IMR-90 (cell line): ENCODE measurements around the gene RNF213. TPM values are rescaled to one million over a fixed set of nuclear protein-coding genes. Genes with fewer than 3 reads are reported as not detected.

Experiments
- ATAC-seq: fragments of 200-7000 bp; cut with Tn5 transposase; 2 replicates; pipeline ENCODE4 v1.9.1; 2020; ENCODE audit warnings: low read depth, mild to moderate bottlenecking, moderate library complexity
- BruUV-seq: library from RNA; stranded (reverse); fragments of 400-500 nt; replicated peaks from 2 replicates; lab custom pipeline; 2021; lab: Mats Ljungman, UMichigan
- CTCF ChIA-PET: fragments of 300-600 bp; formaldehyde crosslinking; extraction: SDS; loops from one replicate; lab custom pipeline; 2021; ENCODE audit warnings: antibody characterized with exemption; lab: Yijun Ruan, JAX
- POLR2A ChIA-PET: fragments of 300-600 bp; sonication (Branson Sonifier 250); formaldehyde crosslinking; loops from one replicate; lab custom pipeline; 2022; ENCODE audit warnings: antibody characterized with exemption; ENCODE audit not compliant: unreplicated experiment; lab: Charles Lee
- DNase-seq: peaks from one replicate; pipeline ENCODE4 v3.0.0; 2013
- H2AFZ ChIP-seq: replicated peaks from 2 replicates; pipeline ENCODE3; 2013; ENCODE audit warnings: low read length, mild to moderate bottlenecking; ENCODE audit not compliant: poor library complexity
- H2AK5ac ChIP-seq: 2 replicates; pipeline ENCODE4 v1.6.1; 2013; ENCODE audit warnings: low read depth, low read length, inconsistent platforms
- H2AK9ac ChIP-seq: replicated peaks from 2 replicates; pipeline ENCODE3; 2013; ENCODE audit warnings: mild to moderate bottlenecking, low read depth, low read length, moderate library complexity; ENCODE audit not compliant: poor library complexity
- H2BK120ac ChIP-seq: 2 replicates; pipeline ENCODE4 v1.6.1; 2013; ENCODE audit warnings: low read depth, low read length, inconsistent platforms
- H2BK15ac ChIP-seq: 3 replicates; pipeline ENCODE4 v1.6.1; 2013; ENCODE audit warnings: low read depth, low read length, inconsistent platforms
- H2BK20ac ChIP-seq: 2 replicates; pipeline ENCODE4 v1.6.1; 2013; ENCODE audit warnings: low read depth, mild to moderate bottlenecking, inconsistent platforms, low read length, moderate library complexity
- H2BK5ac ChIP-seq: 2 replicates; pipeline ENCODE4 v1.6.1; 2013; ENCODE audit warnings: mild to moderate bottlenecking, low read depth, low read length, inconsistent platforms; ENCODE audit not compliant: poor library complexity, severe bottlenecking
- H3K14ac ChIP-seq: replicated peaks from 2 replicates; pipeline ENCODE4 v1.6.1; 2013; ENCODE audit warnings: low read depth, low read length, inconsistent platforms
- H3K18ac ChIP-seq: 2 replicates; pipeline ENCODE4 v1.6.1; 2013; ENCODE audit warnings: low read depth, low read length, control low read depth
- H3K23ac ChIP-seq: 2 replicates; pipeline ENCODE4 v1.6.1; 2013; ENCODE audit warnings: low read depth, low read length, inconsistent platforms
- H3K27ac ChIP-seq: 2 replicates; pipeline ENCODE4 v1.5.1; 2013; ENCODE audit warnings: mild to moderate bottlenecking, control low read depth, low read length; ENCODE audit not compliant: insufficient read depth
- H3K27me3 ChIP-seq: 2 replicates; pipeline ENCODE4 v1.6.1; 2013; ENCODE audit warnings: low read length; ENCODE audit not compliant: control insufficient read depth, insufficient read depth
- H3K36me3 ChIP-seq: 2 replicates; pipeline ENCODE4 v1.6.1; 2013; ENCODE audit warnings: low read length, mixed read lengths; ENCODE audit not compliant: control insufficient read depth, insufficient read depth
- H3K4ac ChIP-seq: 2 replicates; pipeline ENCODE4 v1.6.1; 2013; ENCODE audit warnings: low read depth, low read length, inconsistent platforms
- H3K4me1 ChIP-seq: 2 replicates; pipeline ENCODE4 v1.6.1; 2013; ENCODE audit warnings: low read length, mixed read lengths; ENCODE audit not compliant: control insufficient read depth, insufficient read depth
- H3K4me2 ChIP-seq: 2 replicates; pipeline ENCODE4 v1.6.1; 2013; ENCODE audit warnings: low read depth, mild to moderate bottlenecking, control low read depth, low read length, moderate library complexity
- H3K4me3 ChIP-seq: 2 replicates; pipeline ENCODE4 v1.5.1; 2013; ENCODE audit warnings: low read depth, mild to moderate bottlenecking, control low read depth, low read length, moderate library complexity; ENCODE audit not compliant: insufficient read depth
- H3K56ac ChIP-seq: 2 replicates; pipeline ENCODE4 v1.6.1; 2013; ENCODE audit warnings: low read length, inconsistent platforms; ENCODE audit not compliant: insufficient read depth; ENCODE audit errors: extremely low read depth
- H3K79me1 ChIP-seq, 2 experiments: 2 replicates each; pipeline ENCODE4 v1.6.1; 2013; ENCODE audit warnings: low read length in 2 of 2, inconsistent platforms in 1 of 2, low read depth in 1 of 2
- H3K9ac ChIP-seq: 2 replicates; pipeline ENCODE4 v1.6.1; 2013; ENCODE audit warnings: low read depth, low read length, control low read depth
- H3K9me1 ChIP-seq: 2 replicates; pipeline ENCODE4 v1.6.1; 2013; ENCODE audit warnings: low read length, inconsistent platforms; ENCODE audit not compliant: insufficient read depth
- H3K9me3 ChIP-seq: 2 replicates; pipeline ENCODE4 v1.6.1; 2013; ENCODE audit warnings: low read length; ENCODE audit not compliant: control insufficient read depth, insufficient read depth
- H4K20me1 ChIP-seq: 2 replicates; pipeline ENCODE4 v1.6.1; 2013; ENCODE audit warnings: low read length, inconsistent platforms; ENCODE audit not compliant: insufficient read depth
- H4K5ac ChIP-seq: 2 replicates; pipeline ENCODE4 v1.6.1; 2013; ENCODE audit warnings: mild to moderate bottlenecking, low read depth, low read length, control low read depth
- H4K8ac ChIP-seq, 2 experiments: 2 replicates each; pipeline ENCODE4 v1.6.1; 2013; ENCODE audit warnings: low read depth in 2 of 2, low read length in 2 of 2, control low read depth in 1 of 2, inconsistent platforms in 1 of 2
- H4K91ac ChIP-seq: 2 replicates; pipeline ENCODE4 v1.6.1; 2013; ENCODE audit warnings: low read depth, low read length, inconsistent platforms; ENCODE audit not compliant: insufficient read depth
- BHLHE40 ChIP-seq: fragments of 150-350 bp; IDR thresholded peaks from 2 replicates; pipeline ENCODE4 v1.6.1; 2016; ENCODE audit warnings: mild to moderate bottlenecking, low read depth, low read length
- CEBPB ChIP-seq: IDR thresholded peaks from 2 replicates; pipeline ENCODE4 v1.6.1; 2012; ENCODE audit warnings: low read depth, low read length, improper control_type of control experiment
- CHD1 ChIP-seq: IDR thresholded peaks from 2 replicates; pipeline ENCODE4 v1.6.1; 2012; ENCODE audit warnings: low read depth, low read length, improper control_type of control experiment
- CTCF ChIP-seq: conservative IDR thresholded peaks from 2 replicates; pipeline ENCODE4 v1.5.1; 2012; ENCODE audit warnings: mild to moderate bottlenecking, low read depth, low read length, improper control_type of control experiment
- ELK1 ChIP-seq: fragments of 150-350 bp; IDR thresholded peaks from 2 replicates; pipeline ENCODE4 v1.6.1; 2016; ENCODE audit warnings: low read depth, mild to moderate bottlenecking, low read length, moderate library complexity, borderline replicate concordance
- FOS ChIP-seq: fragments of 150-350 bp; IDR thresholded peaks from 2 replicates; pipeline ENCODE4 v1.6.1; 2016; ENCODE audit warnings: low read depth, low read length
- MAFK ChIP-seq: IDR thresholded peaks from 2 replicates; pipeline ENCODE4 v1.6.1; 2012; ENCODE audit warnings: low read depth, low read length, improper control_type of control experiment
- MAZ ChIP-seq: IDR thresholded peaks from 2 replicates; pipeline ENCODE4 v1.6.1; 2012; ENCODE audit warnings: low read depth, mild to moderate bottlenecking, low read length, improper control_type of control experiment, moderate library complexity, borderline replicate concordance
- MXI1 ChIP-seq: IDR thresholded peaks from 2 replicates; pipeline ENCODE4 v1.6.1; 2012; ENCODE audit warnings: low read depth, mild to moderate bottlenecking, low read length, moderate library complexity, borderline replicate concordance
- NFE2L2 ChIP-seq: fragments of 150-350 bp; IDR thresholded peaks from 2 replicates; pipeline ENCODE4 v1.6.1; 2016; ENCODE audit warnings: low read depth, mild to moderate bottlenecking, low read length
- POLR2A ChIP-seq: IDR thresholded peaks from 2 replicates; pipeline ENCODE4 v1.6.1; 2012; ENCODE audit warnings: mild to moderate bottlenecking, low read depth, low read length
- RAD21 ChIP-seq: IDR thresholded peaks from 2 replicates; pipeline ENCODE4 v1.6.1; 2012; ENCODE audit warnings: low read length, improper control_type of control experiment
- RCOR1 ChIP-seq: IDR thresholded peaks from 2 replicates; pipeline ENCODE4 v1.6.1; 2012; ENCODE audit warnings: mild to moderate bottlenecking, low read length, improper control_type of control experiment; ENCODE audit not compliant: insufficient replicate concordance
- RFX5 ChIP-seq: IDR thresholded peaks from 2 replicates; pipeline ENCODE4 v1.8.0; 2012; ENCODE audit warnings: low read depth, mild to moderate bottlenecking, low read length, moderate library complexity
- SMC3 ChIP-seq: fragments of 150-350 bp; IDR thresholded peaks from 2 replicates; pipeline ENCODE4 v1.6.1; 2016; ENCODE audit warnings: low read depth, mild to moderate bottlenecking, antibody characterized with exemption, low read length, moderate library complexity
- USF2 ChIP-seq: fragments of 150-350 bp; IDR thresholded peaks from 2 replicates; pipeline ENCODE4 v1.6.1; 2017; ENCODE audit warnings: mild to moderate bottlenecking, antibody characterized with exemption, low read length, low read depth
- WGBS, 2 experiments: methylation state at CpG; one replicate each; pipeline versions ENCODE4 v1.1.5 to v1.1.7; 2013; ENCODE audit warnings: missing lambda C conversion rate in 2 of 2; ENCODE audit not compliant: insufficient read length in 1 of 2; ENCODE audit errors: extremely low coverage in 2 of 2; 5-methylcytosine and 5-hydroxymethylcytosine counted together
- dilution Hi-C: fragments of 300-500 bp; cut with HindIII; formaldehyde crosslinking; loops from one replicate; pipeline ENCODE4 v1.14.3; 2018; ENCODE audit warnings: low sequenced_read_pairs; ENCODE audit not compliant: unreplicated experiment
- in situ Hi-C: fragments of 300-500 bp; cut with MboI; formaldehyde crosslinking; loops from 3 replicates; pipeline ENCODE4 v1.14.3; 2019; ENCODE audit warnings: low sequenced_read_pairs, inconsistent platforms, mixed read lengths
- intact Hi-C: fragments of 100-400 bp; cut with micrococcal nuclease; formaldehyde crosslinking; loops from 2 replicates; pipeline ENCODE4 v1.10.0; 2022
- polyA plus RNA-seq, 3 experiments: library from polyadenylated mRNA; depleted of rRNA; stranded (reverse); fragments of >200 nt; gene quantifications; 2 replicates each; pipeline ENCODE4 v1.2.3, GENCODE V29; 2012; ENCODE audit warnings: low replicate concordance in 1 of 3
- total RNA-seq: library from RNA; depleted of rRNA; stranded (reverse); fragments of >200 nt; gene quantifications from 2 replicates; pipeline ENCODE4 v1.2.3, GENCODE V29; 2012

Gene RNF213
- total and polyA plus RNA-seq, 2 of the 4 experiments (the other 2 are of a cell fraction) = 23.4 to 36.0 TPM

GRCh38 chr17:80388175-80388574, 127.5 kb downstream of the RNF213 start:
- dilution Hi-C loops (no loop called here), intact Hi-C loops (no loop called here), in situ Hi-C loops (no loop called here)
- DNase-seq (no peak), ATAC-seq (no peak)
- ChIA-PET CTCF (no interaction called here), POLR2A (interaction anchor here (0.6 kb wide), 1 partner anchor 10 kb away, joined by 5 read pairs; no protein-coding TSS in a partner anchor)
- Histone ChIP-seq H3K56ac (no peak overlapping the region), H4K8ac (no peak overlapping the region), H4K91ac (no peak overlapping the region), H3K23ac (no peak overlapping the region), H3K4ac (no peak overlapping the region), H3K27ac (no peak overlapping the region), H3K27me3 (no peaks in the 10 kb centered on the region), H3K36me3 (peaks cover 74% of the 10 kb centered on the region), H2AK5ac (no peak overlapping the region), H3K18ac (no peak overlapping the region), H2BK15ac (no peak overlapping the region), H3K79me1 (peaks cover 0 to 6% of the 10 kb centered on the region in 2 experiments; a peak in 2 of 4 replicates), H2AK9ac (no peak overlapping the region), H2BK120ac (no peak overlapping the region), H3K14ac (no peak overlapping the region), H3K9ac (no peak overlapping the region), H3K4me3 (no peak overlapping the region), H3K9me3 (no peaks in the 10 kb centered on the region), H4K5ac (no peak overlapping the region), H4K20me1 (no peaks in the 10 kb centered on the region; the same call in 1 of the 2 replicates), H3K4me1 (no peaks in the 10 kb centered on the region), H2BK5ac (no peak overlapping the region), H2AFZ (no peak overlapping the region), H3K9me1 (no peaks in the 10 kb centered on the region), H3K4me2 (no peak overlapping the region), H2BK20ac (no peak overlapping the region)
- WGBS, 2 experiments = 92% methylated on average over 10 of the region's 15 CpGs; no CpG with 5 or more reads in 1 of the 2 experiments
- TF ChIP-seq MAZ (no peak), POLR2A (no peak), RCOR1 (no peak), RFX5 (no peak), BHLHE40 (no peak), MXI1 (no peak), ELK1 (no peak), SMC3 (no peak), MAFK (no peak), CEBPB (no peak), NFE2L2 (no peak), CHD1 (no peak), FOS (no peak), CTCF (no peak), USF2 (no peak), RAD21 (no peak)
- BruUV-seq = no TSS peak
